Activated gamma-delta T cell treated with anti-CD3 and anti-CD28 coated beads, Interleukin-2, amount 50 U/mL, for 16 hours (primary cell): ENCODE results near the gene AKNA.

Experiments
- DNase-seq: peaks from one replicate; pipeline ENCODE4 v3.0.0-alpha.2; 2020; ENCODE audit warnings: low read depth

AKNA gene

GRCh38 chr9:114387680-114388356 lies at the start of gene AKNA:
TSS of gene AKNA (minus strand) at chr9:114387982. CDS start at chr9:114381333, 6,649 bp downstream.
- DNase-seq: peak; percentile 77

GRCh38 chr9:114437401-114437893 lies 49.7 kb upstream of the AKNA start:
- no peak for DNase-seq

GRCh38 chr9:114434878-114435311 lies 47.1 kb upstream of the AKNA start:
- DNase-seq: no peak

GRCh38 chr9:114433720-114434255 lies 46.0 kb upstream of the AKNA start:
- DNase-seq: no peak

- DNase-seq: no peak
Observed at GRCh38 chr9:114433086-114433485, 45.3 kb upstream of the AKNA start.

GRCh38 chr9:114432323-114433067 lies 44.7 kb upstream of the AKNA start:
- DNase-seq: no peak

GRCh38 chr9:114431770-114432169 lies 44.0 kb upstream of the AKNA start:
- DNase-seq: no peak

GRCh38 chr9:114431003-114431402 lies 43.2 kb upstream of the AKNA start:
- DNase-seq: no peak

GRCh38 chr9:114430457-114430856 lies 42.7 kb upstream of the AKNA start:
- no peak for DNase-seq

GRCh38 chr9:114429488-114429887 lies 41.7 kb upstream of the AKNA start:
- no peak for DNase-seq

- no peak for DNase-seq
Observed at GRCh38 chr9:114428466-114428865, 40.7 kb upstream of the AKNA start.

GRCh38 chr9:114427644-114428043 lies 39.9 kb upstream of the AKNA start:
- no peak for DNase-seq

- no peak for DNase-seq
Observed at GRCh38 chr9:114426046-114426948, 38.5 kb upstream of the AKNA start.

- no peak for DNase-seq
Observed at GRCh38 chr9:114425126-114425525, 37.3 kb upstream of the AKNA start.

- no peak for DNase-seq
Observed at GRCh38 chr9:114424126-114424525, 36.3 kb upstream of the AKNA start.

- DNase-seq: no peak
Observed at GRCh38 chr9:114423181-114423580, 35.4 kb upstream of the AKNA start.

- no peak for DNase-seq
Observed at GRCh38 chr9:114421147-114421546, 33.4 kb upstream of the AKNA start.

GRCh38 chr9:114419796-114420195 lies 32.0 kb upstream of the AKNA start:
- no peak for DNase-seq

- DNase-seq: no peak
Observed at GRCh38 chr9:114418053-114418452, 30.3 kb upstream of the AKNA start.

- no peak for DNase-seq
Observed at GRCh38 chr9:114417511-114417910, 29.7 kb upstream of the AKNA start.

- no peak for DNase-seq
Observed at GRCh38 chr9:114416906-114417305, 29.1 kb upstream of the AKNA start.

- no peak for DNase-seq
Observed at GRCh38 chr9:114416290-114416689, 28.5 kb upstream of the AKNA start.
